ENCODE data around the gene PCDHGA11. TPM values are rescaled to one million over a fixed set of nuclear protein-coding genes. Genes with fewer than 3 reads are reported as not detected.
A peak's percentile ranks its signal among the peaks of the same experiment; 100 is the strongest.

The PCDHGA11 gene
- total and polyA plus RNA-seq, 2 of the 4 experiments (the other 2 are of a cell fraction) = 5.4 to 6.9 TPM

GRCh38 chr5:141421489-141421855 is 621 bp downstream of the PCDHGA11 start:
- H3K4me1 ChIP-seq (ENCODE audit: control insufficient read depth, insufficient read depth, low read length) = no peaks in the 10 kb centered on the region
- H2AK9ac ChIP-seq (replicated peaks; ENCODE audit: low read depth, low read length, poor library complexity) = no peak overlapping the region
- H3K14ac ChIP-seq (replicated peaks; ENCODE audit: low read depth, low read length) = no peak overlapping the region
- no peak overlapping the region for H3K27ac ChIP-seq (ENCODE audit: insufficient read depth, low read length)
- peak overlapping the region; percentile 26 for H2AFZ ChIP-seq (replicated peaks; ENCODE audit: low read length, poor library complexity)
- H3K56ac ChIP-seq (ENCODE audit: extremely low read depth, insufficient read depth, low read length) = no peak overlapping the region
- H3K18ac ChIP-seq (ENCODE audit: low read depth, low read length) = no peak overlapping the region
- peaks cover 55% of the 10 kb centered on the region for H3K9me3 ChIP-seq (ENCODE audit: control insufficient read depth, insufficient read depth, low read length)
- WGBS, 2 experiments (ENCODE audit: extremely low coverage in 2 of 2, insufficient read length in 1 of 2) = 27% methylated on average over 4 of the region's 13 CpGs; no CpG with 5 or more reads in 1 of the 2 experiments
- dilution Hi-C loops (cut with HindIII; ENCODE audit: low sequenced_read_pairs, unreplicated experiment) (no loop called here), intact Hi-C loops (cut with micrococcal nuclease) (no loop called here), in situ Hi-C loops (cut with MboI; ENCODE audit: low sequenced_read_pairs) (no loop called here)
- ChIA-PET POLR2A (ENCODE audit: unreplicated experiment) (no interaction called here), CTCF (interaction anchor here (0.6 to 2.2 kb wide), 12 partner anchors 9 to 146 kb away, joined by 3 to 19 read pairs (median 4); partner anchors contain the start of gene PCDHGA12)
- TF ChIP-seq ELK1 (IDR thresholded peaks at IDR 0.05; ENCODE audit: borderline replicate concordance, low read depth, low read length) = no peak
- no peak for TF ChIP-seq CTCF (conservative IDR thresholded peaks at IDR 0.05; ENCODE audit: low read depth, low read length)
- H4K91ac ChIP-seq (ENCODE audit: insufficient read depth, low read depth, low read length) = no peak overlapping the region
- H3K9ac ChIP-seq (ENCODE audit: low read depth, low read length) = no peak overlapping the region
- BruUV-seq (replicated peaks) = no TSS peak
- no peak overlapping the region for H2BK20ac ChIP-seq (ENCODE audit: low read depth, low read length)
- H3K9me1 ChIP-seq (ENCODE audit: insufficient read depth, low read length) = no peaks in the 10 kb centered on the region
- H3K4me2 ChIP-seq (ENCODE audit: low read depth, low read length) = no peak overlapping the region
- DNase-seq = no peak
- H4K20me1 ChIP-seq (ENCODE audit: insufficient read depth, low read length) = no peaks in the 10 kb centered on the region
- H3K4me3 ChIP-seq (ENCODE audit: insufficient read depth, low read depth, low read length) = peak overlapping the region; percentile 54; the same call in 1 of the 2 replicates
- H2BK5ac ChIP-seq (ENCODE audit: low read depth, low read length, poor library complexity, severe bottlenecking) = no peak overlapping the region
- H4K8ac ChIP-seq (ENCODE audit: low read depth in 2 of 2, low read length in 2 of 2) = no peak overlapping the region
- no peak overlapping the region for H4K5ac ChIP-seq (ENCODE audit: low read depth, low read length)
- H3K27me3 ChIP-seq (ENCODE audit: control insufficient read depth, insufficient read depth, low read length) = no peaks in the 10 kb centered on the region
- ATAC-seq (ENCODE audit: low read depth) = no peak
- H3K23ac ChIP-seq (ENCODE audit: low read depth, low read length) = peak overlapping the region; percentile 21; the same call in 1 of the 2 replicates
- no peak overlapping the region for H2BK15ac ChIP-seq (ENCODE audit: low read depth, low read length)
- no peak overlapping the region for H3K4ac ChIP-seq (ENCODE audit: low read depth, low read length)
- H3K36me3 ChIP-seq (ENCODE audit: control insufficient read depth, insufficient read depth, low read length) = peaks cover 31% of the 10 kb centered on the region
- H2BK120ac ChIP-seq (ENCODE audit: low read depth, low read length) = no peak overlapping the region
- H3K79me1 ChIP-seq (ENCODE audit: low read depth in 1 of 2, low read length in 2 of 2) = peaks cover 20 to 21% of the 10 kb centered on the region in 2 experiments; a peak in 3 of 4 replicates
- H2AK5ac ChIP-seq (ENCODE audit: low read depth, low read length) = no peak overlapping the region
